Skeletal muscle tissue (tissue), 4 donors: ENCODE data around the gene BMPER. TPM values are rescaled to one million over a fixed set of nuclear protein-coding genes. Genes with fewer than 3 reads are reported as not detected.

Experiments
- H3K27ac ChIP-seq: one replicate; pipeline ENCODE4 v1.7.0; 2013; ENCODE audit warnings: mild to moderate bottlenecking, low read depth, low read length, inconsistent platforms
- H3K27me3 ChIP-seq, 3 donors: one replicate each; pipeline ENCODE4 v1.7.0; 2013; ENCODE audit warnings: low read length in 3 of 3; ENCODE audit not compliant: control insufficient read depth in 3 of 3, insufficient read depth in 3 of 3
- H3K36me3 ChIP-seq, 3 donors: one replicate each; pipeline ENCODE4 v1.7.0; 2013; ENCODE audit warnings: low read length in 3 of 3; ENCODE audit not compliant: control insufficient read depth in 3 of 3, insufficient read depth in 3 of 3
- H3K4me1 ChIP-seq, 3 donors: one replicate each; pipeline ENCODE4 v1.7.0; 2013; ENCODE audit warnings: low read length in 3 of 3, mild to moderate bottlenecking in 3 of 3; ENCODE audit not compliant: control insufficient read depth in 3 of 3, insufficient read depth in 3 of 3
- H3K4me3 ChIP-seq, 3 donors: one replicate each; pipeline ENCODE4 v1.7.0; 2013; ENCODE audit warnings: low read length in 3 of 3
- H3K9ac ChIP-seq, 3 donors: one replicate each; pipeline ENCODE4 v1.7.0; 2013; ENCODE audit warnings: low read length in 3 of 3, mild to moderate bottlenecking in 3 of 3, moderate library complexity in 2 of 3, low read depth in 1 of 3
- H3K9me3 ChIP-seq, 3 donors: one replicate each; pipeline ENCODE4 v1.7.0; 2013; ENCODE audit warnings: low read length in 3 of 3; ENCODE audit not compliant: control insufficient read depth in 3 of 3
- total RNA-seq: library from RNA; depleted of rRNA; stranded (reverse); fragments of >200 nt; gene quantifications from one replicate; pipeline ENCODE4 v1.2.3, GENCODE V29; 2014
- donor health status: Osteomylitis.

The BMPER gene
- total RNA-seq, 1 donor from 2014 or later, result 9.4 TPM

- Histone ChIP-seq H3K4me3 (no peak overlapping the region), H3K36me3 (peaks cover 0 to 2% (median 0%) of the 10 kb centered on the region in 3 donors), H3K4me1 (no peaks in the 10 kb centered on the region), H3K9ac (no peak overlapping the region), H3K27ac (no peak overlapping the region), H3K27me3 (no peaks in the 10 kb centered on the region), H3K9me3 (no peaks in the 10 kb centered on the region)
Measured at GRCh38 chr7:33979807-33980355, 74.5 kb downstream of the BMPER start.

DNA sequence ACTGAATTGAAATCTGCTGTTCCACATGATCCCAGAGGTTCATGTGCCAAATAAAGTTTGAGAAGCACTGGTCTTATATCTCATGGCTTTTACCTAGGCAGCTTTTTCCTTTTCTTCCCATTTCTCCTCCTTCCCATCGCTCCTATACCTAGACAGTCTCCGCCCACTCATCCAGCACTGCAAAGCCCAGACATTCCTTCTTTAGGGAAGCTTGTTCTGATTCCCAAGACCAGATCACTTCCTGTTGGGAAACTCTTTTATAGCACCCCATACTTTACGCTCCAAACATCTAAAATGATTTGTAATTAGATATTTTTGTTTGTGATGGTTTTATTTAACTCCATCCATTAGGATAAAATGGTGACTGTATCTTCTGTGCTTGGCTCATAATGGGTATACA, 75.9 kb downstream of the BMPER start:
- Histone ChIP-seq H3K9me3 (no peaks in the 10 kb centered on the region), H3K9ac (no peak overlapping the region), H3K27me3 (no peaks in the 10 kb centered on the region), H3K4me1 (no peaks in the 10 kb centered on the region), H3K27ac (no peak overlapping the region), H3K4me3 (no peak overlapping the region), H3K36me3 (peaks cover 0 to 2% (median 0%) of the 10 kb centered on the region in 3 donors)

DNA sequence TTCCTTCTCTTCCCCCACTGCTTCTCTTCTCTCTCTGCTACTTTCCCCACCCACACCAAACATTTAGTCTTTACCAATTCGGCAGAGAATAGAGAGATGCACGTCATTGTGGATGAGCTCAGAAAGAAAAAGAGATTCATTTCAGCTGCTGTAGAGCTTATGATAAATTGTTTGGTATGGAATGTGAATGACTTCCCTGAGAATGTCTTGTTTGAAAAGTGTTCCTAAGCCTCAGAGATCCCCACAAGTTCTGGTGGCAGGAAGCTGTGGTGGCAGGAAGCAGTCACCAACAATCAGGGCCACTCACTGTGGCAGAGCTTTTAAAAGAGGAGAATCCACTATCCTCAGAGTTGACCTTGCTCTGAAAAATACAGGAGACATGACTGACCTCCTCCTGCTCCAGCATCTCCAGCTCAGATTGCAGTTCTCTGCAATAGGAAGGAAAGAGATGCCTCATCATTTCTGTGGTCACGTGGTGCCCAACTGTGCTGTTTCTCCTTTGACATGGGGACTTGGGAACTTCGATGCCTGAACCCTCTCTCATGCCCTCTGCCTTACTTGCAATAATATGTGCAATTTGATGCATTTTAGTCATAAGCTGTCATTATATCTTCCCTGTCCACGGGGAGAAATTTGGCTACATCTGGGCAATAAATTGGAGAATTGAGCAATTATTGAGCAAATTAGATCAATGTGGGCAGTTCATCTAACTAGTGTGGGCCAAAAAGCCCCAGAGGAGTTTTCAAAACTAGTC, 76.5 kb downstream of the BMPER start:
- Histone ChIP-seq H3K9me3 (no peaks in the 10 kb centered on the region), H3K9ac (no peak overlapping the region), H3K27ac (no peak overlapping the region), H3K36me3 (peaks cover 0 to 2% (median 0%) of the 10 kb centered on the region in 3 donors), H3K27me3 (no peaks in the 10 kb centered on the region), H3K4me1 (no peaks in the 10 kb centered on the region), H3K4me3 (no peak overlapping the region)

DNA sequence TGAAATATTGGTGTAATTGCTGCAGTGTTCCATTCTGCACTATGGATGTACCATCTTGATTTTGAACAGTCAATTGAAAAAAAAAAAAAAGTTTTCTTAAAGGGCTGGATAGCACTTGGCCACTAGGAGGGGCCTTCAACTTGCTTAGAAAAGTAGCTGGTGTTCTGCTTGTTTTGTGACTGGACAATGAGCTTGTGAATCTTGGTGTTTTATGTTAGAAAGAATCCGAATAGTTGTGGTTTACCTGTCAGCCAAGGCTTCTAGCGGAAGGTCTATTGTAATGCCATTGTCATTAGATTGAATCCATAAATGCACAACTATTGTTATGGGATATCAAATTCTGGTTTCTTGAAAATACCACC, 77.1 kb downstream of the BMPER start:
- H3K4me3 ChIP-seq, result no peak overlapping the region
- H3K9ac ChIP-seq, result no peak overlapping the region
- H3K27me3 ChIP-seq, result no peaks in the 10 kb centered on the region
- H3K4me1 ChIP-seq, result no peaks in the 10 kb centered on the region
- H3K9me3 ChIP-seq, result no peaks in the 10 kb centered on the region
- H3K27ac ChIP-seq, result no peak overlapping the region
- H3K36me3 ChIP-seq, result peaks cover 0 to 2% (median 0%) of the 10 kb centered on the region in 3 donors

DNA sequence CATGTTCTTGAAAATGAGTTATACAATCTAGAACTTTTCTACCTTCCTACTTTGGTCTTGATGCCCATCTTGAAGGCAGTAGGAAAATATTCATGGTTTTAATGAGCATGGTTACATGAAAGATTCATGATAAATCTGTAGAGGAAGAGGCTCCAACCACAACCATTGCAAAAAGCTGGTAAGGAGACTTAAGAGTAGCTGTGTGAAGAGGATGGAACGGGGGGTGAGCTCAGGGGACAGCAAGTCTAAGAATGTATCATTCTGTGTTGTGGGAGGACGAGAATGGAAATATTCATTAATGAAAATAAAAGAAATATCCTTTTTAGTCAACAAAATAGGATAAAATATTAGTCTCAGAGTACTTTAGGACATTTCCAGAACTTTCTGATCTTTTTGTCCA, 81.1 kb downstream of the BMPER start:
- no peak overlapping the region for H3K9ac ChIP-seq

DNA sequence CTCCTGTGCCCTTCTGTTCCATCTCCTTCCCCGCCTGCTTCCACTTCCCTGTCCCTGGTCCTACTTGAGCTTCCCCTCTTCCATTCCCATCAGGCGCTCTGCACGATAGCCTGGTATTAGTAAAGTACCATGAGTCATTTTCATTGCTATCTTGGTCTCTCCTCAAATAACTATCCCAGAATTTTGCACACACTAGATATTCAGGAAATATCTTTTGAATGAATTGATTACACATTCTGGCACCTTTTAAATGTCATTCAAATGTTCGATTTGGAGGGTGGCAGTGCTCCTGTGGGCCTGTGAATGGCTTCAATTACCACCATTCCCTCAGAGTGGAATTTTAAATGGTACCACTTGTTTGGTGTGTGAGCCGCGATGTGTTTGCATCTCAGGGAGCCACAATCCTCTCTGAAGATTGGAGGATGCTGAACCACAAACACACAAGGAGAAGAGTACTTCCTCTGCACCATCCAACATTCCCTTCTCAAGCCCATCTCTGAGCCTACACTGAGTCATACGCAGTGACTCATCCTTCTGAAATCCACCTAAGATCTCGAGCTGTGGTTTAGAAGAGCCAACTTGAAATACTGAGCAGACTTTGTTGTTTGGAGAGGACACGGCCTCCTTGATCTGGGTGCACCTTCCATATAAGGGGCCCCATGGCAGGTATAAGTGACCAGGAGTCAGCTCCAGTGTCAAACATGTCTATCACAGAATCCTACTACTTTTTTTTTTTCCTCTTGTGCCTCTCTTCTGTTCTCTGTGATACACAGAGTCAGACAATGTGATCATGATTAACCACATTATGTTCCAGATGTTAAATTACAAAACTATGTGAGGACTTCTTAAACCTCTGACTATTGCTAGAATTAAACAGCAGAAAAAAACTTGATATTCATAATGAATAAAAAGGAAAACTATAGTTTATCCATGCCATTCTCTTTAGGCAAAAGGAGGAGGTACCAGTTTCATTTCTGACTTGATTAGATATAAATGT, 81.9 kb downstream of the BMPER start:
- Histone ChIP-seq H3K36me3 (no peaks in the 10 kb centered on the region), H3K27ac (peak overlapping the region; percentile 30), H3K9ac (no peak overlapping the region), H3K4me1 (no peaks in the 10 kb centered on the region), H3K9me3 (no peaks in the 10 kb centered on the region), H3K4me3 (no peak overlapping the region), H3K27me3 (no peaks in the 10 kb centered on the region)

More for the DNA sequence above, 81.1 kb downstream of the BMPER start:
- H3K4me3 ChIP-seq, result no peak overlapping the region
- H3K36me3 ChIP-seq, result no peaks in the 10 kb centered on the region
- H3K27ac ChIP-seq, result no peak overlapping the region
- H3K4me1 ChIP-seq, result no peaks in the 10 kb centered on the region
- no peaks in the 10 kb centered on the region for H3K9me3 ChIP-seq
- H3K27me3 ChIP-seq, result no peaks in the 10 kb centered on the region

GRCh38 chr7:33996899-33997298, 91.6 kb downstream of the BMPER start:
- Histone ChIP-seq H3K27ac (no peak overlapping the region), H3K4me3 (no peak overlapping the region), H3K9me3 (no peaks in the 10 kb centered on the region), H3K36me3 (no peaks in the 10 kb centered on the region), H3K27me3 (no peaks in the 10 kb centered on the region), H3K9ac (no peak overlapping the region), H3K4me1 (peaks cover 0 to 5% (median 0%) of the 10 kb centered on the region in 3 donors)

DNA sequence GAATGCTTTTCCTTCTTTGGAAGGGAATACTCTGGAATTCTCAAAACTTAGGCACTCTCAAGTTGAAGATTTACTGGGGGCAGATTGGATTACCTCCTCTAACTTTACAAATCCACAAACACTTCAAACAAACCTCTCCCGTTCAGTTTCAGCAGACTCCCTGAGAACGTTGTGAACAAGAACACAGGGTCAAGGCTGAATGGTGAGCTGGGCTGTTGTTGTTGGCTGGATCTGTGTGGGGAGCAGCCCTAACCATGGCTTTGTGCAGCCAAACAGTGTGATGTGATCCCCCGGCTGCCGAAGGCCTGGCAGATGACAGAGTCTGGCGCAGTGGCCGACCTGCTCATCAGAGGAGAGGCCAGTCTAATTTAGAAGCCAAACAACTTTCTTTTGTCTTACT, 93.1 kb downstream of the BMPER start:
- Histone ChIP-seq H3K36me3 (no peaks in the 10 kb centered on the region), H3K4me1 (peaks cover 0 to 5% (median 0%) of the 10 kb centered on the region in 3 donors), H3K9me3 (no peaks in the 10 kb centered on the region), H3K9ac (no peak overlapping the region), H3K27me3 (no peaks in the 10 kb centered on the region), H3K4me3 (no peak overlapping the region), H3K27ac (no peak overlapping the region)

GRCh38 chr7:34011017-34011695, 105.8 kb downstream of the BMPER start:
- no peak overlapping the region for H3K9ac ChIP-seq
- H3K4me3 ChIP-seq, result no peak overlapping the region
- H3K27me3 ChIP-seq, result no peaks in the 10 kb centered on the region
- no peaks in the 10 kb centered on the region for H3K36me3 ChIP-seq
- H3K27ac ChIP-seq, result no peak overlapping the region
- no peaks in the 10 kb centered on the region for H3K9me3 ChIP-seq
- H3K4me1 ChIP-seq, result no peaks in the 10 kb centered on the region
